ENCODE measurements around the gene MFAP4. TPM values are rescaled to one million over a fixed set of nuclear protein-coding genes. Genes with fewer than 3 reads are reported as not detected.

The MFAP4 gene
- total and polyA plus RNA-seq, 9 of the 15 experiments (the other 6 are each of a cell fraction or from before 2014, with no cell fraction given), result 0.07 to 0.24 TPM; not detected in 7

DNA sequence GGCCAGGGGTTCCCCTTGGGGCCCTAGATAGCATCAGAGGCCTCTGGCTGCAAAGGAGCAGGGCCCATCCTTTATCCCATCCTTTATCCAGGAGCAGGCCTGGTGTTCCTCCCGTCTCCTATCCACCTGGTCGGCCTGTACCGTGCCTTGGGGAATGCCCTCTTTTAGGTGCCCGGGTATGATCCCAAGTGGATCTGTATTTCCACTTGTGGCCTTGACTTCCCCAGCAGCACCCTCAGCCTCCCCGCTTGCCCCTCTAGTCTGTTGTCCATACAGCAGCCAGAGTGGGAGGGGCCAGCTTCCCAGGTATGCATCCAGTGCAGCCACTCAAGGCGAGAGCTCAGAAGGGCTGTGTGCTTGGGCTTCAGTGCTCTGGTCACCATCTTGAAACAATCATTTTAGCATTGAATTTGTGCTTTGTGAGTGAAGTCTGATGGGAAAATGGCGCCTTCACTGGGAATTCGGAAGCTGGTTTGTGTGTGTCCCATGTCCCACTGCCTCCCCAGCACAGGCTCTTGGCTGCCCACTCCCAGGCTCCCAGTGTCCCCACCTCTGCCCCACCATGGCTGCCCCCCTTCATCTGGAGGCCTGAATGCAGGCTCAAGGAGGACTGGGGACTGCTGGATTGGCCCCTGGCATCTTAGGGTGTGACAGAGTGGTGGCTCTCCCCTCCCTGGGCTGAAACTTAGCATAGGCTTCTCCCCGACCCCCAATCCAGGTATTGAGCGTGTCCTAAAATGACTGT is 20.8 kb upstream of the MFAP4 start:
- Histone ChIP-seq H3K4me3 (no peak overlapping the region), H3K9me1 (ENCODE audit: control insufficient read depth, insufficient read depth, low read length) (no peaks in the 10 kb centered on the region), H3K9ac (ENCODE audit: insufficient read depth in 1 of 2, low read depth in 2 of 2, low read length in 2 of 2) (no peak overlapping the region), H3K27me3 (ENCODE audit: control insufficient read depth in 2 of 2, insufficient read depth in 2 of 2, low read length in 2 of 2) (peaks cover 2 to 37% of the 10 kb centered on the region in 2 experiments), H3K4me1 (replicated peaks in 1 of 2; ENCODE audit: control insufficient read depth in 2 of 2, insufficient read depth in 2 of 2, low read length in 2 of 2) (no peaks in the 10 kb centered on the region; a peak in 1 of 5 replicates), H3K36me3 (ENCODE audit: control insufficient read depth, insufficient read depth, low read length) (no peaks in the 10 kb centered on the region), H2AFZ (ENCODE audit: low read depth, low read length) (no peak overlapping the region), H3K79me2 (ENCODE audit: control insufficient read depth, insufficient read depth, low read length) (no peaks in the 10 kb centered on the region), H3K27ac (ENCODE audit: extremely low read depth, low read depth, low read length) (no peak overlapping the region), H3K4me2 (ENCODE audit: insufficient read depth, low read length) (no peak overlapping the region), H4K20me1 (replicated peaks; ENCODE audit: control insufficient read depth, insufficient read depth, low read length) (no peaks in the 10 kb centered on the region), H3K9me3 (replicated peaks; ENCODE audit: control insufficient read depth, insufficient read depth, low read depth, low read length) (no peaks in the 10 kb centered on the region)
- ATAC-seq (no peak), DNase-seq (ENCODE audit: extremely low read depth in 1 of 4, low spot score in 3 of 4) (no peak), FAIRE-seq (no peak)
- CTCF ChIA-PET (ENCODE audit: low intra/inter-chr PET ratio), result no interaction called here
- in situ Hi-C loops (cut with MboI), result no loop called here
- intact Hi-C loops (cut with micrococcal nuclease), result no loop called here
- TF ChIP-seq MLLT1 (IDR thresholded peaks at IDR 0.05), result no peak
- TF ChIP-seq THRB (CRISPR knock-in tag; conservative IDR thresholded peaks at IDR 0.05), result no peak
- TF ChIP-seq AFF1 (IDR thresholded peaks at IDR 0.05; ENCODE audit: low read depth in 1 of 2, partially characterized antibody in 2 of 2), result no peak
- no peak for TF ChIP-seq ZBTB8A (IDR thresholded peaks at IDR 0.05; ENCODE audit: partially characterized antibody)
- no peak for TF ChIP-seq ZKSCAN8 (CRISPR knock-in tag; IDR thresholded peaks at IDR 0.05)
- no peak for TF ChIP-seq ZNF232 (CRISPR knock-in tag; IDR thresholded peaks at IDR 0.05)
- TF ChIP-seq ZBTB9 (CRISPR knock-in tag; IDR thresholded peaks at IDR 0.05), result no peak
- TF ChIP-seq SMARCE1 (IDR thresholded peaks at IDR 0.05), result no peak
- TF ChIP-seq MAZ (CRISPR knock-in tag; conservative IDR thresholded peaks at IDR 0.05 in 1 of 2, IDR thresholded peaks at IDR 0.05 in 1 of 2), result no peak
- no peak for TF ChIP-seq GTF2E2 (tag; IDR thresholded peaks at IDR 0.05)
- TF ChIP-seq TAF7 (tag; IDR thresholded peaks at IDR 0.05), result no peak
- POLR2A ChIA-PET, result interaction anchor here (1.7 kb wide), 1 partner anchor 10 kb away, joined by 4 read pairs; no protein-coding TSS in a partner anchor
- WGBS (ENCODE audit: insufficient coverage, low coverage, missing lambda C conversion rate), result 8% methylated on average over 6 of the region's 10 CpGs
- no TSS peak for BruUV-seq (replicated peaks)
